Activated gamma-delta T cell treated with Interleukin-2 at 50 U/mL for 16 hours (primary cell): ENCODE measurements around the gene TMA7B.
"Not testable (repeated sequence)": the region's sequence is repeated elsewhere in the genome, so short reads cannot be mapped to it uniquely, and the experiment has no call there.

ENCODE experiments used
- DNase-seq: peaks from one replicate; pipeline ENCODE4 v3.0.0-alpha.2; 2020

The TMA7B gene

DNA sequence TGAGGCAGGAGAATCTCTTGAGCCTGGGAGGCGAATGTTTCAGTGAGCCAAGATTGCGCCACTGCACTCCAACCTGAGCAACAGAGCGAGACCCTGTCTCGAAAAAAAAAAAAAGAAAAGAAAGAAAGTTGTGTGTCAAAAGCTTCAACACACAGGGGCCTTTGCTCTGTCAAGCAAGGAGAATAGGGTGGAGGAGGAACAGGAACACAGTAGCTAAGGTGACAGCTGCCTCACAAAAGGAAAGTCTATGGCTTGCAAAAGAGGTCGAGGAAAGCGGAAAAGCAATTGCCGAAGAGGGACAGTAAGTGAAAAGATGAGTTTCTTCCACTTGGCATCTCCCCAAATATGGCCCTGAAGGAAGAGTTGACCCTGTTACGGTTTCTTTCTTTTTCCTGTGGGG, 26.5 kb upstream of the TMA7B start:
- no peak for DNase-seq

GRCh38 chr22:39935116-39935515, 25.1 kb upstream of the TMA7B start:
- no peak for DNase-seq

DNA sequence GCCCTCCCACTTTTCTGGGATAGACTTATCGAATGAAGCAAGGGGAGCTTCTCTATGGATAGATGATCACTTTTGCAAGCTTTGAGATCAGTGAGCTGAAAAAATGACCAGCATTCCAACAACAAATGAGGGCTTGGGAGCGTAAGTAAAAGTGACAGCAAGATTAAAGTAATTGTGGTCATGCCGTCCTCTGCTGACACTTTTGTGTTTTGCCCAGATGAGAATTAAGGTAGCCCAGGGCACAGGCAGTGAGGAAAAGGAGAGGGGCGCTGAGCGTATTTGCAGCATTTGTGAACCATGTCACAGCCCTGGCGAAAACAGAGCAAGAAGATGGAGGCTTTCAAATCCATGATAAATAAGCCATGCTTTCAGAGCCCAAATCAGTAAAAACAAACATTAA, 24.6 kb upstream of the TMA7B start:
- no peak for DNase-seq

DNA sequence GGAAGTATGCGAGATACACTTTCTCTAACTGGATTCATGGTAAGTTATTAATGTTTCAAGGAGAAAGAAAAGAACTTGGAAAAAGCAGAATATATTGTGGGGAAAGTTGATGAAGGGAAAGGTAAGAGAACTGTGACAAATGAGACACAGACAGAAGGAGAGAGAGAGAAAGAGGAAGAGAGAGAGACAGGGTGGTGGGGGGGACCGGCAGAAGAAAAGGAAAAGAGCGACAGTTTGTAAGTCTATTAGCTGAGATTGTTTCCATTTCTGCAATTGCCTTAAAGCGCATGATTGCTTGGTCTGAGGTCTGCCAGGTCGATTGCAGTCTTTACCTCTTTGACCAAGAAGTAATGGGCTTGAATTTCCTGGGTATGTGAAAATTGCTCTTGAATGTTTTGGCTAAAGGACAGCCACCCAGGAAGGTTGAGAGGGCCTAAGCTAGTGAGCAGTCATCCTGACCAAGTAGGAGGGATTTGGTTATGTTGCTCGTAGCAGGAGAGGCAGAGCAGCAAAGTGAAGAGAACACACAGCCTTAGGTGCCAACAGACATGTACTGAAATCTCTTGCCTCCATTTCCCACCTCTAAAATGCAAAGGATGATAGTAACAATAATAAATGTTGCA, 23.6 kb upstream of the TMA7B start:
- no peak for DNase-seq

DNA sequence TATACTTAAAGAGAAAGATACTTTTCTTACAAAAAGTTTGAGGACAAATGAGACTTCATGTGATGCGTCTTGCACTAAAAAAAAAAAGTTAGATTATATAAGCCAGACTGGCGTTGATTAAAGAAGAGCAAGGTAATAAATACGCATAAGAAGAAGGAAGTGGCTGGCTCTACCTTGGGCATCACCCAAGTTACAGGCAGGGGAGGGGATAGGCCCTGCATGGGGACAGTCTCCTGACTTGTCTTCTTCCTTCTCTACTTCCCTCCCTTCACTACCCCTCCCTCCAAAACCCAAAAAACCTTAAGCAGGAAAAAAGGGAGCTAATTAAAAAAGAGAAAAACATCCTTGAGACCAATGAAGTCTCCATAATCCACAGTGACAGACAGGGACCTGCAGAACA, 22.3 kb upstream of the TMA7B start:
- DNase-seq, result no peak

DNA sequence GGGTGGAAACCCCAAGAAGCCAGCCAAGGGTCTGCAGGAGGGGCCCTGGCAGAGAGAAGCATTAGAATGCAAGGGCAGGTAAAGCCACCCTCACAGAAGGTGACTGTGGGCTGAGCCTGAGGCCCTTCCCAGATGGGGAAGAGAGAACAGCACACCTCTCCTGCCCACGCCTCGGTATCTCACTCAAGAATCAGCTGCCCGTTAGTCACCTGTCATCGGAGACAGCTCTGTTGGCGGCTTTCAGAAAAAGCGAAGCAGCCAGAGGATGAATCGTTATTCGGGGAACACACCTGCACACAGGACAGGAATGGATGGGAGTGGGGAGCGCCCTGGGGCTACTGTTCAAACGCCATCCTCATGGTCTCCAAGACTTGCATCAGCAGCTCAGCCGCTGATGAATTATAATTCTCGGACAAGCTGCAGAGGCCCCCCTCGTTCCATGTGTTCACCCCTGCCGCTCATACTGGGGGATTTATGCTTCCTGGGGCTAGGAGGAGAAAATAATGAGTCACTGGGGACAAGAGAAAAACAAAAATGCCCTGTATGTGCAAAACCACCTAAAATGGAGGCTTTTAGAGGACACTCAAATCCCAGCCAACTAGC, 21.6 kb upstream of the TMA7B start:
- no peak for DNase-seq

DNA sequence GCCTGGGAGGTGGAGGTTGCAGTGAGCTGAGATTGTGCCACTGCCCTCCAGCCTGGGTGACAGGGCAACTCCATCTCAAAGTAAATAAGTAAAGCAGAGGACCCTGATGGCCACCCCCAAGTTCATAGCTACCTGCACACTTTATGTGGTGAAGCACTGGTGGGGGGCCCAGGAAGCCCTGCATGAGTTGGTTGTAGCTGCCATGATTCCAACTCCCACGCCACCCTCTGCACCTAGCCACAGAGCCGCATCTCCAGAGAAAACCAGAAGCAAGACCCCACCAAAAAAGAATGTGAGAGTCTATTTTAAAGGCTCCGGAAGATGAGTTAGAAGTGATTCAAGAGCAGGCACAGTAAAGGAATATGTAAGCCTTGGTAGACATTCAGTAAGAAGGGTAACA, 20.4 kb upstream of the TMA7B start:
- no peak for DNase-seq

GRCh38 chr22:39940757-39941305, 19.4 kb upstream of the TMA7B start:
- DNase-seq, result no peak

DNA sequence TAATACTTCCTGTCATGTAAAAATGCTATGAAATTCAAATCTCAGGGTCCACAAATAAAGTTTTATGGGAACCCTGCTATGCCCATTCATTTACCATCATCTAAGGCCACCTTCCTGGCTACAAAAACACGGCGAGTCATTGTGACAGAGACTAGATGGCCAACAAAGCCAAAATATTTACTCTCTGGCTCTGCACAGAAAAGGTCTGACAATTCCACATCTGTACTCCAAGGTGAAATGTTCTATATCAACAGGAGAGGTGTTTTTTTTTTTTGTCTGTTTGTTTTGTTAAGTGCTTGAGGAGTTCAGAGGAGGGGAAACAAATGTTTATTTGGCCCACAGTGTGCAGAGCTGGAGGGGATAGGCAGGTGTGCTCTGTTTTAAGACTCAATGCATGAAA, 18.6 kb upstream of the TMA7B start:
- no peak for DNase-seq

GRCh38 chr22:39942439-39943230, 17.6 kb upstream of the TMA7B start:
- DNase-seq, result no peak

GRCh38 chr22:39943337-39943736, 16.9 kb upstream of the TMA7B start:
- peak; percentile 57 for DNase-seq

GRCh38 chr22:39943953-39944872, 16.0 kb upstream of the TMA7B start:
- DNase-seq, result no peak

- DNase-seq, result no peak
These were observed 14.1 kb upstream of the TMA7B start for GRCh38 chr22:39946126-39946502.

DNA sequence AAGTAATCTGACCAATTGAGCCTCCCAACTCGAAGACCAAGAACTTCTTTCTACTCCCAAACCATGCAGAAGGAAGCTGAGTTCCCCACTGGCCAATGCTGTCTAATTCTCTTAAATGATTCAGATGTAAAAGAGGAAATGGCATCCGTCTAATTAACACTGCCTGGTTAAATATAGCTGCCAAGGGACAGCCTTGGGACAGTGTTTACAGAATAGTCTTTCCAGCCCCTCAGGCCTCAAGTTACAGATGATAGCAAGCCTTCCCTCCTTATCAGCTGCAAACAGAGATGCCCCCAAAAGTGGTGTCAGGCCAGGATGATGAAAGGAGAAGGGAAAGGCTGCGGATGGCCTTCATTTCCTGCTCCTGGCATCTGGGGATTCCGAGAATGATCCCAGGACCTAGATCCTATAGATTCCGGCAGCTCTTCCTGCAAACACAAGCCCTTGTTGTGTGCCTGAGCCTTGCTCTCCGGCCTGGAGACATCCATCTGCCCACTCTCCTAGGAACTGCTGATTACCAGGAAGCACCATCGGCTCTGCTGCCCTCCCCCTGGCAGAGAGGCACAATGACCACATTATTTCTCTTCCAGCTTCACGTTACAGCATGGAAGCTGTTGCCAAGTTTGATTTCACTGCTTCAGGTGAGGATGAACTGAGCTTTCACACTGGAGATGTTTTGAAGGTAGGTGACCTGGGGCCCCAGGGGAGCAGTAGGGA, 13.5 kb upstream of the TMA7B start:
- no peak for DNase-seq

DNA sequence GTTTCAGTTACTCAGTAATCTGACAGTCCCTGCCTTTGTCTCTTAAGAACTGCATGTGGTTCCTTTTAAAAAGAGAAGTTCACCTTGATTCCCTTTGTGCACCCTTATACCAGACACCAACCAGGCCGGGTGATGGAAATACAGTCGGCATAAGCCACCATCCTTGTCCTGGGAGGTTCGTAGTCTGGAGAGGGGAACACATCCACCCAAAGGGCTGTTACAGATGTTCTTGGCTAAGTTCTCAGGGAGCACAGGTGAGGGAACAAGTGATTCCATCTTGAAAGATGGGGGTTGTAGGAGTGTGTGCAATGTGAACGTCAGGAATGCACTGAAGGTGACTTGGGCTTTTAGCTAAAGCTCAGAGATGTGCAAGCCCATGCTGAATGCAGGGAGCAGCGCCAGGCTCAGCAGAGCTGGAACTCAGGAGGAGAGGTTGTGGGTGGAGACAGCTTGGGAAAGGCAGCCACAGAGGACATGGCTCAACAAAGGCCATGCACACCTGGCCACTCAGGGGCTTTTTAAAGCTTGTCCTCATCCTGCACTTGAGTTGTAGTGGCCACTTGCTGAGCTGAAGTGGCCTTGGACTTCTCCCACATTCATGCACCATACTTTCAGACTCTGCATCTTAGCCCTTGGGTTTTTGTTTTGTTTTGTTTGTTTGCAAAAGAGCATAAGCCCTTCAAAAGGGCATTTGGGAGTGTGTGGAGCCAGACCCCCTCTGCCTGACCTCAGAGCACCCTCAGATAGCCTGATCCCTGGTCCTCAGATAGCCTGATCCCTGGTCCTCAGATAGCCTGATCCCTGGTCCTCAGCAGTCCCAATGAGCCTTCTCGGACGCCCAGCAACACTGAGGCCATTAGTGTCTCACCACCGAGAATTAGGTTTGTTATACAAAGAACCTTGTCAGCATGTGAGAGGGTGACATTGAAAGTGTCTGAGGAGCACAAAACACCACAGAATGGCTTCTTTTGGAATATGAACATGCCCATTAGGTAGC, 12.7 kb upstream of the TMA7B start:
- no peak for DNase-seq

- DNase-seq, result no peak
These were observed 10.0 kb upstream of the TMA7B start for GRCh38 chr22:39949964-39950737.

- DNase-seq, result not testable (repeated sequence)
These were observed 8.4 kb upstream of the TMA7B start for GRCh38 chr22:39951603-39952293.

GRCh38 chr22:39952347-39952746, 7.8 kb upstream of the TMA7B start:
- DNase-seq, result no peak

- DNase-seq, result no peak
These were observed 7.1 kb upstream of the TMA7B start for GRCh38 chr22:39953101-39953500.
